Cardiac muscle cell (in vitro differentiated cells and primary cell): ENCODE results near the gene CHRNB1. TPM values are rescaled to one million over a fixed set of nuclear protein-coding genes. Genes with fewer than 3 reads are reported as not detected.
"Not testable (repeated sequence)": the region's sequence is repeated elsewhere in the genome, so short reads cannot be mapped to it uniquely, and the experiment has no call there.

Experiments used
- DNase-seq, 2 donors: peaks; one replicate each; pipeline versions ENCODE4 v3.0.0 to v3.0.0-alpha.2; 2010 to 2017; ENCODE audit warnings: low read depth in 1 of 2, low spot score in 1 of 2
- H3K27ac ChIP-seq: fragments of 200-600 bp; sonication (generic); 2 replicates; pipeline ENCODE4 v1.5.1; 2016
- H3K27me3 ChIP-seq: fragments of 200-600 bp; sonication (generic); 2 replicates; pipeline ENCODE4 v1.6.0; 2016; ENCODE audit warnings: control low read depth
- H3K36me3 ChIP-seq: fragments of 200-600 bp; sonication (generic); 2 replicates; pipeline ENCODE4 v1.5.1; 2016; ENCODE audit warnings: control low read depth
- H3K4me1 ChIP-seq: fragments of 200-600 bp; sonication (generic); 2 replicates; pipeline ENCODE4 v1.8.1; 2017; ENCODE audit warnings: low read depth, mild to moderate bottlenecking, mixed run types
- H3K4me3 ChIP-seq: fragments of 200-600 bp; sonication (generic); 2 replicates; pipeline ENCODE4 v1.5.1; 2016; ENCODE audit warnings: mild to moderate bottlenecking
- H3K9me3 ChIP-seq: fragments of 200-600 bp; sonication (generic); 2 replicates; pipeline ENCODE4 v1.5.1; 2017; ENCODE audit warnings: low read depth, mild to moderate bottlenecking, control low read depth
- CTCF ChIP-seq: IDR thresholded peaks from 2 replicates; pipeline ENCODE4 v1.5.1; 2012; ENCODE audit warnings: low read depth, mild to moderate bottlenecking, low read length
- polyA plus RNA-seq: library from polyadenylated mRNA; unstranded; fragments of >200 nt; fragmentation: Nextera tagmentation; extraction: Ambion mirVana; gene quantifications from 2 replicates; pipeline ENCODE4 v1.2.1, GENCODE V29; 2016
- total RNA-seq: library from RNA; depleted of rRNA; stranded (reverse); fragments of >200 nt; gene quantifications from 2 replicates; pipeline ENCODE4 v1.2.3, GENCODE V29; 2016

CHRNB1 gene
- total and polyA plus RNA-seq, 2 experiments from 2014 or later, result 8.5 to 28.6 TPM

- TF ChIP-seq CTCF, result no peak
- peaks cover 16% of the 10 kb centered on the region for H3K4me1 ChIP-seq
- no peak overlapping the region for H3K27ac ChIP-seq
- no peak for DNase-seq
- H3K36me3 ChIP-seq, result no peaks in the 10 kb centered on the region
- H3K4me3 ChIP-seq, result no peak overlapping the region
- no peaks in the 10 kb centered on the region for H3K9me3 ChIP-seq
- no peaks in the 10 kb centered on the region for H3K27me3 ChIP-seq
These were observed 26.9 kb downstream of the CHRNB1 start for GRCh38 chr17:7471729-7472128.

- H3K27me3 ChIP-seq, H3K9me3 ChIP-seq, DNase-seq, H3K27ac ChIP-seq, H3K4me3 ChIP-seq, H3K36me3 ChIP-seq: not testable (repeated sequence)
- H3K4me1 ChIP-seq, result peaks cover 25% of the 10 kb centered on the region
These were observed 29.9 kb downstream of the CHRNB1 start for GRCh38 chr17:7474767-7475166.

GRCh38 chr17:7475764-7476422 lies 31.0 kb downstream of the CHRNB1 start:
- Histone ChIP-seq H3K27me3 (no peaks in the 10 kb centered on the region), H3K4me3 (no peak overlapping the region), H3K4me1 (peaks cover 30% of the 10 kb centered on the region), H3K9me3 (no peaks in the 10 kb centered on the region), H3K27ac (peak overlapping the region; percentile 95), H3K36me3 (no peaks in the 10 kb centered on the region)
- TF ChIP-seq CTCF, result no peak
- no peak for DNase-seq

GRCh38 chr17:7476494-7476893 lies 31.6 kb downstream of the CHRNB1 start:
- H3K27ac ChIP-seq, result peak overlapping the region; percentile 95

GRCh38 chr17:7476951-7477350 lies 32.1 kb downstream of the CHRNB1 start:
- peaks cover 33% of the 10 kb centered on the region for H3K4me1 ChIP-seq
- no peak overlapping the region for H3K4me3 ChIP-seq
- no peak for DNase-seq
- TF ChIP-seq CTCF, result no peak
- no peaks in the 10 kb centered on the region for H3K27me3 ChIP-seq
- H3K36me3 ChIP-seq, result no peaks in the 10 kb centered on the region
- no peaks in the 10 kb centered on the region for H3K9me3 ChIP-seq
- H3K27ac ChIP-seq, result peak overlapping the region; percentile 95

More at GRCh38 chr17:7476494-7476893, 31.6 kb downstream of the CHRNB1 start:
- Histone ChIP-seq H3K9me3 (no peaks in the 10 kb centered on the region), H3K36me3 (no peaks in the 10 kb centered on the region), H3K4me3 (no peak overlapping the region), H3K4me1 (peaks cover 33% of the 10 kb centered on the region), H3K27me3 (no peaks in the 10 kb centered on the region)
- DNase-seq, result no peak
- TF ChIP-seq CTCF, result no peak

- Histone ChIP-seq H3K27ac (peak overlapping the region; percentile 95), H3K4me3 (peak overlapping the region; percentile 69)
These were observed 32.8 kb downstream of the CHRNB1 start for GRCh38 chr17:7477392-7478275.

More at GRCh38 chr17:7477392-7478275, 32.8 kb downstream of the CHRNB1 start:
- no peaks in the 10 kb centered on the region for H3K27me3 ChIP-seq
- DNase-seq, result peak; percentile 70 to 84
- no peak for TF ChIP-seq CTCF
- peaks cover 33% of the 10 kb centered on the region for H3K4me1 ChIP-seq
- no peaks in the 10 kb centered on the region for H3K9me3 ChIP-seq
- H3K36me3 ChIP-seq, result no peaks in the 10 kb centered on the region
